ENCODE results near the gene CCDC7. TPM values are rescaled to one million over a fixed set of nuclear protein-coding genes. Genes with fewer than 3 reads are reported as not detected.

Gene CCDC7
- total and polyA plus RNA-seq, 2 experiments from 2014 or later, result 0.83 to 1.6 TPM

GRCh38 chr10:32893916-32894664 lies 448.1 kb downstream of the CCDC7 start:
- H3K27me3 ChIP-seq (ENCODE audit: insufficient read depth), result no peaks in the 10 kb centered on the region
- no peak overlapping the region for H2AFZ ChIP-seq
- H3F3A ChIP-seq (replicated peaks; ENCODE audit: low read depth), result no peaks in the 10 kb centered on the region
- peaks cover 5% of the 10 kb centered on the region for H3K27me3 Mint-ChIP-seq (ENCODE audit: insufficient read depth, low read depth, poor library complexity)
- TF ChIP-seq POLR2AphosphoS5 (IDR thresholded peaks at IDR 0.05; ENCODE audit: low read depth), result no peak
- TF ChIP-seq NANOG (IDR thresholded peaks at IDR 0.05; ENCODE audit: borderline replicate concordance), result no peak
- no peak for TF ChIP-seq REST (IDR thresholded peaks at IDR 0.05; ENCODE audit: unreplicated experiment)
- no peak for TF ChIP-seq CREB1 (CRISPR knock-in tag; IDR thresholded peaks at IDR 0.05; ENCODE audit: low read depth)
- no peak for TF ChIP-seq ZNF462 (CRISPR knock-in tag; IDR thresholded peaks at IDR 0.05)
- no peak for TF ChIP-seq EZH2phosphoT487 (IDR thresholded peaks at IDR 0.05; ENCODE audit: unreplicated experiment)
- no peak for TF ChIP-seq ETS1 (IDR thresholded peaks at IDR 0.05)
- TF ChIP-seq CTCF (conservative IDR thresholded peaks at IDR 0.05; ENCODE audit: low read depth in 2 of 2), result no peak
- TF ChIP-seq STAT1 (IDR thresholded peaks at IDR 0.05; ENCODE audit: unreplicated experiment), result no peak
- no peak for TF ChIP-seq ZNF331 (CRISPR knock-in tag; IDR thresholded peaks at IDR 0.05; ENCODE audit: low read depth)
- TF ChIP-seq EZH2 (IDR thresholded peaks at IDR 0.05; ENCODE audit: low read depth, unreplicated experiment), result no peak
- TF ChIP-seq JUNB (IDR thresholded peaks at IDR 0.05; ENCODE audit: unreplicated experiment), result no peak
- no peak for TF ChIP-seq ZNF114 (CRISPR knock-in tag; IDR thresholded peaks at IDR 0.05)
- H3K27ac Mint-ChIP-seq, result no peak overlapping the region
- no peaks in the 10 kb centered on the region for H3K79me2 ChIP-seq (replicated peaks; ENCODE audit: insufficient read depth)
- H3K36me3 ChIP-seq (ENCODE audit: insufficient read depth), result peaks cover 13% of the 10 kb centered on the region; the same call in 1 of the 2 replicates
- H3K4me1 ChIP-seq (ENCODE audit: insufficient read depth), result peaks cover 8% of the 10 kb centered on the region
- H3K4me3 Mint-ChIP-seq, result no peak overlapping the region
- no peaks in the 10 kb centered on the region for H3K9me3 Mint-ChIP-seq
- H3K27ac ChIP-seq (ENCODE audit: low read depth), result no peak overlapping the region
- H3K36me3 Mint-ChIP-seq (ENCODE audit: low read depth), result peaks cover 18% of the 10 kb centered on the region
- peaks cover 20% of the 10 kb centered on the region for H3K4me1 Mint-ChIP-seq
- no peak overlapping the region for H3K4me2 ChIP-seq
- DNase-seq (ENCODE audit: low spot score), result no peak
- no peaks in the 10 kb centered on the region for H4K20me1 ChIP-seq (replicated peaks; ENCODE audit: insufficient read depth)
- no peak overlapping the region for H3K4me3 ChIP-seq
- no peaks in the 10 kb centered on the region for H3K9me2 ChIP-seq (ENCODE audit: insufficient read depth)
- no peak for ATAC-seq

Data from GM23338 (cell line).